ENCODE results near the gene NINL.
"Not testable (repeated sequence)": the region's sequence is repeated elsewhere in the genome, so short reads cannot be mapped to it uniquely, and the experiment has no call there.

The NINL gene

GRCh38 chr20:25483431-25484132 lies 101.7 kb downstream of the NINL start:
- no peak for DNase-seq

GRCh38 chr20:25481918-25482253 lies 103.4 kb downstream of the NINL start:
- no peak for DNase-seq

- DNase-seq = no peak
These were observed 104.0 kb downstream of the NINL start for GRCh38 chr20:25481235-25481917.

- DNase-seq = no peak
These were observed 104.5 kb downstream of the NINL start for GRCh38 chr20:25480797-25481196.

GRCh38 chr20:25480156-25480555 lies 105.2 kb downstream of the NINL start:
- DNase-seq = no peak

GRCh38 chr20:25479638-25480037 lies 105.7 kb downstream of the NINL start:
- DNase-seq = no peak

- DNase-seq = no peak
These were observed 106.3 kb downstream of the NINL start for GRCh38 chr20:25478889-25479568.

GRCh38 chr20:25477014-25477882 lies 108.1 kb downstream of the NINL start:
- no peak for DNase-seq

- no peak for DNase-seq
These were observed 109.0 kb downstream of the NINL start for GRCh38 chr20:25476106-25477013.

- DNase-seq = not testable (repeated sequence)
These were observed 112.0 kb downstream of the NINL start for GRCh38 chr20:25473297-25473696.

- no peak for DNase-seq
These were observed 114.3 kb downstream of the NINL start for GRCh38 chr20:25471020-25471419.

- peak; percentile 48 for DNase-seq
These were observed 115.3 kb downstream of the NINL start for GRCh38 chr20:25470045-25470444.

- DNase-seq = no peak
These were observed 115.8 kb downstream of the NINL start for GRCh38 chr20:25469558-25469957.

GRCh38 chr20:25468126-25469075 lies 116.9 kb downstream of the NINL start:
- no peak for DNase-seq

GRCh38 chr20:25467441-25467840 lies 117.9 kb downstream of the NINL start:
- no peak for DNase-seq

GRCh38 chr20:25466846-25467245 lies 118.5 kb downstream of the NINL start:
- no peak for DNase-seq

- DNase-seq = no peak
These were observed 119.8 kb downstream of the NINL start for GRCh38 chr20:25465243-25466135.

GRCh38 chr20:25464501-25465242 lies 120.7 kb downstream of the NINL start:
- DNase-seq = no peak

Measured in CD4-positive, alpha-beta T cell treated with Interleukin-17A for 1 hour (primary cell).